GM21390 (cell line): ENCODE measurements around the gene SH3RF3.

Experiments used
- ATAC-seq: cut with Tn5 transposase; IDR thresholded peaks from one replicate; pipeline ENCODE4 v1.9.1; 2021; ENCODE audit not compliant: unreplicated experiment

Gene SH3RF3

DNA sequence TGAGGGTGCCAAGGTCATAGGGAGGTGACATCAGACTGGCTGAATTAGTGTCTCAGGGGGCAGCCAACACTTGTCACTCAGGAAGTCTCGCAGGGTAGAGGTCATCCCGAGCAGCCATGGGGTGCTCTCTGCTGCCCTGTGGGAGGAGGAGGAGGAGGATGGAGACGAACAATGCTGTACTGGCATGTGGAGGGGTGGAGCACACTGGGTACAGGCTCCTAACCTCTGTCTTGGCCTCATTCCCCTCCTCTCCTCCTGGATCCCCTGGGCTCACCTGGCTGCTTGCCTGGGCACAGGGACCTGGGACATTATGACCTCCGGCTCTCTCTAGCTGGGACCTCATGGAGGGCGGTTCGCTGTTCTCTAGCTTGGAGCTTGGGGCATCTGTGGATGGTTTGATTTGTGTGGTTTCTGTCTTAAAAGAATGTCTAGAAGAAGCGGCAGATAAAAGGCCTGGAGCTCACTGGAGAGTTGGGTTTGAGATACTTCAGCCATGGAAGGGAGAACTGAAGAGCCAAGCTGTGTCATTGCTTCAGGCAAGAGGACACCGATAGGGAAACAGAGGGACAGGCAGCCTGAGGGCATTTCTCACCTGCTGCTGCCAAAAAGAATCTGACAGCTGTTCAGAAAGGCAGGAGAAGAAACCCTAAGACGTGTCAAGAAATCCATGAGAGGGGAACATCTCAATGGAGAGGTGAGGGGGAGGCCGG lies 351.6 kb downstream of the SH3RF3 start:
- no peak for ATAC-seq

DNA sequence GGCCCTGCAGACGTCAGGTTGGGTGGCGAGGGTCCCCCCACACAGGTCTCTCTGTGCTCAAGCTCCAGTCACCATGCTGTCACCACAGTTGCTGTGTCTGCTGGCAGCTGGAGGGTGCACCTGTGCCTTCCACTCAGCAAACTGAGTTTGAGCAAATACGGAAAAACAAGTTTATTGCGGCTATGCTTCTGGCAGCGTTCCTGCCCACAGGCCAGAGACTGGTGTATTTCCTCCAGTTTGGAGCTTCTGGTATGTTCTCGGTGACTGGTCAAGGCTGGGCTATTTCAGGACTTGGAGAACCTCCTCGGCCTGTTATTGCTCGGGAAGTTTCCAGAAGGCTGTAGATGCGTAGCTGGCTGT lies 352.2 kb downstream of the SH3RF3 start:
- no peak for ATAC-seq

DNA sequence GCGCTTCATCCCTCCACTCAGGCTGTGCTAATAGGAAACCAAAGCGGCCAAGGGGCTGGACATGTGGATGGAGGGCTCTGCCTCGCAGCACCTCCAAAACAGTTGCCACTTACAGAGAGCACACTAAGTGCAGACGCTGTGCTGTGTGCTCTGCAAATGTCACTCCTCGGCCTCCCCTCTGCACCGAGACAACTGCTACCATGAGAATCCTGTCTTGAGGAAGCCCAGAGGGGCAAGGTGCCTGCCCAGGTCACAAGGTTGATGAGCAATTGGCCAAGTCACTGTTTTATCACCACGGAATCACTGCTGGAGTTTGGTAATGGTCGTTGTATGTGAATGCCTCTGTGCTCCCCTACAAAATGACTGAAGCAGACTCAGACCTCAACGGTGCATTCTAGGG lies 352.6 kb downstream of the SH3RF3 start:
- ATAC-seq = no peak

DNA sequence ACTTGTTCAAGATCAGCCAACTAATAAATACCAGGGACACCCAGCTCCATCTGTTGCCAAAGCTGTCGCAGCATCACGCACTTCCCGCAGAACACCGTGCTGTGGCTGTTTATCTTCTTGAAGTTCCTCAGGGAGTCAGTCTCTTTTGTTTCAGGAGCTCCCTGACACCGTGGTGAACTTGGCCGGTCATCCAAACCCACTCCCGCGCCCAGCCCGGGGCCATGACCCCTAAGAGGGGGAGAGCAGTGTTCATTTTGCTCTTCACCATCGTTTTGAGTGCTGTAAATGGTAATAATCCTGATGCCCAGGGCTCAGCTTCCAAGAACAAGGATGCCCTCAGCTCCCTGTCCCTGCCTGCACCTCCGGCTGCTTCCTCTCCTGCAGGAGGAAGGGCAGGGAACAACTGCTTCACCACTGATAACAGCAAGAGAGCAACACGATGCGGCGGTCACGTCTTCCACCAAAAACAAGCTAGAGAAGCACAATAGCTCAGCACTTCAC lies 353.4 kb downstream of the SH3RF3 start:
- ATAC-seq = no peak

DNA sequence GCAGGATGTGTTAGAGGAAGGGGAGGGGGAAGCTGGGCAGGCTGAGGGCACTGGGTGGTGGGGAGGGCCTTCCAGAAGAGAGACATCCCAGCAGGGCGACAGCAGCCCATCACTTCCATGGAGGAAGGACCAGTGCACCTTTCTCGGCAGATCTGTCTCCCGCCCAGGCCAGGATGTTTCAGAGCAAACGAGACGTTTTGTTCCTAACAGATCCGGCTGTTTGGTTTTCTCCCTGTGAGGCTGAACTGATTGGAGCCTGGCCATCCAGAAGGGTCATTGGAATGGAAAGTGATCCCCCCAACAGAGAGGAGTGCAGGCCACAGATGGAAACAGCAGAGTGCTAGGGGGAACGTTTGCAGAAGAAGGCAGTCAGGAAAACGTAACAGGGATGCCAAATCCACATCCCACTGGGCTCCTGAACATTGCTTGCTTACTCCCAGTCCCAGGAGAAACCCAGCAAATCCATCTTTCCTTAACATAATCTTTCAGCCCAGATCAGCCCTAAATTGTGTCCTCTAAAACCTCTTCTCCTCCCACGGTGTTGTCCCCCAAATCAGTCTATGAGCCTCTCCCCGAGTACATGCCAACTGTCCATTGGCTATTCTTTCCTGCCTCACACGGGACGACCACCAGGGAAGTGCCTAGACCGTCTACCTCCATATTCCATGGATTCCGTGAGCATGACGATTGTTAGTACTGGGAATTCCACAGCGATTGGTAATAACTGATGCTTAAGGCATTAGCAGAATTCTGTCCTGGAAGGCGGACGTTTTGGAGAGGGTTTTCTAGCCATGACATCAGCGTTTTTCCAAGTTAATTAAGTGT lies 357.9 kb downstream of the SH3RF3 start:
- no peak for ATAC-seq

DNA sequence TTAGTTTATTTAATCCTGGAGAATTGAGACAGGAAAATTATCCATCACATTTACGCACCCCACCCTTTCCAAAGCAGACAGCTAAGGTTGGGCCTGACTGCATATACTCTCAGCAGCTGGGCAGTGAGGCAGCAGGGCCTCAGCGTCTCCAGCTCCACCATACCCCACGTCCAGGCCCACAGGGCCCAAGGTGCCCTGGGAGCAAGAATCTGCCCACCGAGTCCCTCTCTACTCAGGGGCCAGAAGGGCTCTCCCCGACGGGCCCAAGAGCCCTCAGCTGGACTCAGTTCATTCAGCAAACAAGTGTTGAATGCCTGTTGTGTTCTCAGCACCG lies 358.5 kb downstream of the SH3RF3 start:
- no peak for ATAC-seq

DNA sequence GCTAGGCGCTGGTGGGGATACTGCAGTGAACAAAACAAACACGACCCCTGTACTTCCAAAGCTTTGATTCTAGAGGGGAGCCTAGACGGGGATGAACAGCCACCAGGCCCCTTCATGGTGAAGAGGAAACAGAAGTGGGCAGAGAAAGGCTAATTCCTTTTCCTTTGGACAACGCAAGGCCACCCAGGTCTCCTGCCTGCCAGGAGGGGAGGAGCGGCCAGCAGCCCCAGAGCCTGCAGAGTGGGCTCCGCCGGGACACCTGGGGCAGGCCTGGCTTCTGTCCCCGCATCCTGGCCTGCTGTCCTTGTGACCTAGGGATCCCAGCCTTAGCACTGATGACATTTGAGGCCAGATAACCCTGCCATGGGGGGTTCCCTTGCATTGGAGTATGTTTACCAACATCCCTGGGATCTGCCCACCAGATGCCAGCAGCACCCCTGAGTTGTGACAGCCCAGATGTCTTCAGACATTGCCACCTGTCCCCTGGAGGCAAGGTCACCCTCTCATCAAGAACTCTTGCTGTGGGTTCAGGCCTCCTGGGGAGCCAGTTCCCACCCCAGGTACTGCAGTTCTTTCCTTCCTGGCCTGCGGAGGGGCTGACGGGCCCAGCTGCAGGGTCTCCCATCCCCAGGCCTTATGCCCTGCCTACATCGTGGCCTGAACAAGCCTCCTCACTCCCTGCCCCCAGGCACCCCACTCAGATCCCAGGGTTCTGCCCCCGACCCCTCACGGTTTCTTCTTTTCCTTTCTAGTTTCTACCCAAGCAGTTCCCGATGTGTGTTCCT lies 359.1 kb downstream of the SH3RF3 start:
- ATAC-seq = no peak

DNA sequence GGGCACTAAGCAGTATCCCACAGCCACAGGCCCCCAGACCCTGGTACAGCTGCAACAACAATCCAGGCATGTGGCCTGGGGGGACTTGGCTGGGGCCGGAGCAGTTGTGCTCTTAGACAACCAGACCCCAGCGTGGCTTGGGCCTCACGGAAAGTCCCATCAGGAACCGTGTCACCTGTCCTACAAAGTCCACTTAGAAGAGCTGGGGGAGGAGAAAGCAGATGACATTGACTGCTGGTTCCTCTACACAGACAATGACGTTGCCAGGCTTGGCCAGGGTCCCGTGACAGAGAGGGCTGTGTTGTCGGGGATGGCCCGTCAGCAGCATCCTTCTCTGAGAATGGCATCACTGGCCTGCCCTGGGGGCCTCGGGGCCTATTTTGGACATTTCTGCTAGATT lies 360.3 kb downstream of the SH3RF3 start:
- no peak for ATAC-seq

DNA sequence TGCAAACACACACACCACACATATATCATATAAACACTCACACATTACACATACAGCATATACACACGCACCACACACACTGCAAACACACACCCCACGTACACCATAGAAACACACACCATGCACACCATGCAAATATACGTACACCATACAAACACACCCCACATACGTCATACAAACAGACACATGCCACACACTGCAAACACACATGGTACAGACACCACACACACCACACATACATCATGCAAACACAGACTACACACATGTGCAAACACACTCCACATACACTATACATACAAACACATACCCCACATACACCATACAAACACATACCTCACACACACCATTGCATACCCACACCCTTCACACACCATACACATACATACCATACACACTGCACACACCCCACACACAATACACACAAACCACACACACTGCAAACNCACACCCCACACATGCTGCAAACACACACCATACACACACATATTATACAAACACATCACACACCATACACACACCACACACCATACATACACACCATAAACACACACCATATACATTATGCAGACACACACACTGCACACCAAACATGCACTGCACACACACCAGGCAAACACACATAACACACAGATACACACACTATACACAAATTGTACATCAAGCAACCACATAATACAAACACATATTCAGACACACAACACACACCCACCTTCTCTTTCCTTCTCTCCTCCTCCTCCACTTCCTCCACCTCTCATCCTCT lies 364.4 kb downstream of the SH3RF3 start:
- ATAC-seq = no peak

DNA sequence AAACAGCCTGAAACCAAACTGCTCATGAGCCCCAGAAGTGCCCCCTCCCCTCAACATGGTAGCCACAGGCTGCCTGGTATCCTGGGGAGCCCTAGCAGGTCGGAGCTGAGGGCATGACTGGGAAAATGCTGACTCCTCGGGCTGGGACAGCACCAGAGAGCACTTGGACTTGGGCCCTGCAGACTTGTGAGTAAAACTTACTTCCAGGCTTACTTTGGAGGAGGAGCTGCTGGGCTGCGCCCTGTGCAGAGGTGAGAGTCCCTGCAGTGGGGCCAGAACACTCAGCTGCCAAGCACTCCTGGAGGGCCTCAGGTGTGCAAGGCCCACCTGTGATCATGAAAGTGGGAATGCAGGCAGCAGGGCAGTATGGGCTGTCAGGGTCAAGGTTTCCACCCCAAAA lies 365.3 kb downstream of the SH3RF3 start:
- ATAC-seq = no peak

DNA sequence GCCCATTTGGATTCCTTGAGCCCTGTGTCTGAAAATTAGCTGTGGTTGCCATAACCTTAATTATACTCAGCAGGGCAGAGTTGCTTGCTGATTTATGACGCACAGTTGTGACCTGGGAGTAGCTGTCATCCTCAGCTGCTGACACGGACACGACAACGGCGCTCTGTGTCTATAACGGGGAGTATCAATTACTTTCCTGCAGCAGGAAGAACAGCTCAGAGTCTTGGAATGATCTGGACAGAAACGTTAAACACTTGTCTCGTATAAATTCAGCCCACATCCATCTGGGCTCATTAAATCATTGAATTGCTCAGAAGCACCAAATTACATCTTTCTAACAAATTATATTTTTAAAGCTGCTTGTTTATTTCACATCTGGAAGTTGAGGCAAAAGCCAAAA lies 368.5 kb downstream of the SH3RF3 start:
- ATAC-seq = no peak

DNA sequence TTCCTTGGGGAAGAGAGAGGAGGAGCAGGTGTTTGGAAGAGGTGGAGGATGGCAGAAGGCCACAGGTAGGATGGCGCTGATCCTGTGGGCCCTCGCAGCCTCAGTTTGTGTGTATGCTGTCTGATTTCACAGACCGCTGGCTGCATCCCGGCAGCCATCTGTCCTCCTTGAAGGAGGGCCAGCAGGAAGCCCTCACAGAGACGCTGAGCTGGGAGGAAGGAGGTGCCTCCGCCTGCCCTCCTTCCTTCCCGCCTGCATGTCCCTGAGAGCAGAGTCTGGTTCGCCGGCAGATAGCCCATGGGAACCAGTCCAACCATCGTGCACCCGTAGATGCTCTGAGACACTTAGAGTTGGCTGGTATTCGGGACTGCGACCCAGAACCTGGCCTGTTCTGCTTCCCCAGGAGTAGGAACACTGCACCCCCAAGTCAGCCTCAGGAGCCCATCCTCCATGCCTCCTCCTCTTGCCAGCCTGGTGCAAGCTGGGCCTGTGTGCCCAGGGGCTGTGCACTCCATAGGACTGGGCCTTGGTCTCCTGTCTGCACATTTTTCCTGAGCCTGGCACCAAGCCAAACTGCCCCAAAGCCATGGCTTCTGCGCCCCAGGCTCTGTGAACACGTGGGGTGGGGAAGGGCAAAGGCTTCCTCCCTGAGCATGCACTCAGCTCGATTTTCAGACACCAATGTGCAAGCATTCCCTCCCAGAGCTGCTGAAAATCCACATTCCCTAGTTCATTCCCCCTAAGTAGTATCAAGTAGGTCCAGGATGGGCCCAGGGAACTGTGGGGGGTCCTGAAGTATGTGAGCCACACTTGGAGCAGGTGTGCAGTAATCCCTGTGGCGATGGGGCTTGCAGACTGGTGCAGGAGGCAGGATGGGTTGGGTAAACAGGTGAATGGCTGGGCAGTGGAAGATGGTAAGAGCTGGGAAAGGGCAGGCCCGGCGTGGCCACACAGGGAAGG lies 369.2 kb downstream of the SH3RF3 start:
- no peak for ATAC-seq

DNA sequence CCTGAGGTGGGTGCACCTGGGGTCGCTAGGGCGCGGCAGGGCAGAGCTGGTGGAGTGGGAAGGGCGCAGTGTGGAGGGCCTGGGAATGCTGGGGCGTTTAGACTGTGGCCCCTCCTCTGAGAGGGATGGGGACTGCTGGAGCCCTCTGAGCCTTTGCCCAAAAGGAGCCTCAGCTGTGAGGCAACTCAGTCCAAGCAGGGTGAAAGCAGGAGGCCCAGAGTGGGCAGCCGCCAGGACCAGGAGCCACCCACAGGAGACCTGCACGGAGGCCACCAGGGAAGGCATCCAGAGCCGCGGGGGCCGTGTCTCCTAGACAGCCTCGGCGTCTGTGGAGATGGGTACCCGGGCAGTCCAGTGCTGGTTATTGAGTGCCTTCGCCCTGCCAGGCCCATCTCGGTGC lies 369.9 kb downstream of the SH3RF3 start:
- no peak for ATAC-seq

DNA sequence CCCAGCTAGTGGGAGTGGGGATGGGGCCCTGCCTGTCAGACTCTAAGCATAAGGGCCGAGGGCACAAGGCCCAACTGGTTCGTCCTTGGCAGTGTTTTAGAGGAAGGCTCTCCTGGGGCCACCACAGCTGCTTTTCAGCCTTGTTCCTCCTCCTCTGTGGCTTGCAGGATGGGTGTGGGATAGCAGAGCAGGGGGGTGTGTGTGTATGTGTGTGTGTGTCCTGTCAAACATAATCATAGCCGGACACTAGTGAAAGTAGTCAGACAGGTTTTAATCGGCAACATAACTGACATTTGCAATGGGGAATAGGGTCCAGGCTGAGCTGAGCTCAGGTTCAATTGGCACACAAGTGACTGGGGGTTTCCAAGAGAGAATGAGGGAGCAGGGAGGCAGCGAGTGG lies 370.6 kb downstream of the SH3RF3 start:
- no peak for ATAC-seq

DNA sequence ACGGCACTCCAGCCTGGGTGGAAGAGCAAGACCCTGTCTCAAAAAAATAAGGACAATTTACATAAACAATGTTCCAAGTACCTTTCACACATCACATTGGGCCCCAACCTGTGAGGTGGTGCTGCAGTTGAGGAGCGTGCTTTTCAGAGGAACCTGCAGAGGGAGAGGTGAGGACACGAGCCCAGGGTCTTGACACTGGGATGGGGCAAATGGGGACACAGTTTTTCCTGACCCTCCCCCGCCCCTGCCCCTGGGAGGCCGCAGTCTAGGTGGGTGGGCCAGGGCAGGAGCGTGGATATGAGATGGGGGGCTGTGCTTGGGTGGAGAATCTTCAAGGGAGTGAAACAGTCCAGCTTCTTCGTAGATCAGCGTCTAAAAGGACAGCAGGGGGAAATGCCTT lies 371.9 kb downstream of the SH3RF3 start:
- ATAC-seq = no peak

DNA sequence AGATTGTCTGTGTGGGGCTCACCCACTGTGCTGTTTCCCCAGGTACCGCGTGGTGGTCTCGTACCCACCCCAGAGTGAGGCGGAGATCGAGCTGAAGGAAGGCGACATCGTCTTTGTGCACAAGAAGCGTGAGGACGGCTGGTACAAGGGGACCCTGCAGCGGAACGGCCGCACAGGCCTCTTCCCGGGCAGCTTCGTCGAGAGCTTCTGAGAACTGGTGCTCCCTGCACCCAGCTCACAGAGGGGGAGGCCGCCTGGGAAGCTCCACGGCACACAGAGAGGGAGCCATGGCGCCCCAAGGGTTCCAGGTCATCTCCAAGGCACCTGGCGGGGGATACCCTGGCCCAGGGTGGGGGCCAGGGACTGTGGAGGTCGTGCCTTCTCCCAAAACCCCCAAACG lies 372.5 kb downstream of the SH3RF3 start:
- no peak for ATAC-seq

DNA sequence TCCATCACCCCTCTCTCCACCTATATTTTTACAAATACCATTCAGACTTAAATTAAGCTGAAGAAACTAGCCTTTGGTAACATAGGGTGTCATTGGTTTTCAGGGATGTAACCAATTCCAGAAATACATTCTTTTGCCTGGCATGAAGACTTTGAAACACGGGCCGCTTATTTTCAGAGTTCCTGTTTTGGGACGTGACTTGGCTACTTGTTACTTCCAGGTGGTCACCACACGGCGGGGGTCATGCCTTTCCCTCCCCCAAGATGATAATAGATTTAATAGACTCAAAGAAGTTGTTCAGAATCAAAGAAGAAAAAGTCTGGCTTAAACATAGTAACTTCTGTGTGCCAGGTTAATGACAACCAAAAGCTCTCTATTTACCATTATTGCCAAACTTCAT lies 374.2 kb downstream of the SH3RF3 start:
- no peak for ATAC-seq

DNA sequence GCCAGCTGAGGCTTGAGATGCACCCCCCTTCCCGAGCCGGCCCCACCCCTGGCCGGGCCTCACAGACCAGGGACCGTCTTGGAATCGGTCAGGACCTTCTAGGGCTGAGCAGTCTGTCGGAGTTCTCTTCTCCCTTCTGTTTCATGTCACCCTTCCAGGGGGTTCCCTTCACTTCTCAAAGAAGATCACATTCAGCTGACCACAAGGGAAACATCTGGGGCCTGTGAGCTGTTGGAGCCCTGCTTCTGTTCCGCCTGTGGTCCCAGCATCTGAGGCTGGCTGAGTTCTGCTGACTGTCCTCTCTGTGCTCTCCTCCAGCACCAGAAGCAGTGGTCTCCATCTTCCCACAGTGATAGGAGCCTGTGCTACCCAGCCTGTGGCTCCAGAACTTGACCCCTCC lies 378.2 kb downstream of the SH3RF3 start:
- ATAC-seq = no peak

DNA sequence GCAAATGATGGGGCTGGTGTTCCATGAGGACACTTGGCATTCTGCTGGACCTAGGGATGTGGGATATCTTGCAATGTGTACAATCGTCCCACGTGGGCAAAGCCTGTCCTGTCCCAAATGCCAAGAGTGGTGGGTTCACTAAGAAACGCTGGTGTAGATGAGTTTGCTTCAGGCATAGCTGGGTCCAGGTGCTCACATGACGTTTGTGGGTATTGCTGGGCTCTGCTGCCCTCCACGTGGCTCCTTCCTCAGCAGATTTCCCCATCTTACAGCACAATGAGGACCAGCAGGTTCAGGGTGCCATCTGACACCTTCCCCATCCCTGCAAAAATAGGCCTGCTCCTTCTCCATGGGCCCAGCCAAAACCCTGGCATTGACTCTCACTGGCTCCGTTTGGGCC lies 378.8 kb downstream of the SH3RF3 start:
- no peak for ATAC-seq

DNA sequence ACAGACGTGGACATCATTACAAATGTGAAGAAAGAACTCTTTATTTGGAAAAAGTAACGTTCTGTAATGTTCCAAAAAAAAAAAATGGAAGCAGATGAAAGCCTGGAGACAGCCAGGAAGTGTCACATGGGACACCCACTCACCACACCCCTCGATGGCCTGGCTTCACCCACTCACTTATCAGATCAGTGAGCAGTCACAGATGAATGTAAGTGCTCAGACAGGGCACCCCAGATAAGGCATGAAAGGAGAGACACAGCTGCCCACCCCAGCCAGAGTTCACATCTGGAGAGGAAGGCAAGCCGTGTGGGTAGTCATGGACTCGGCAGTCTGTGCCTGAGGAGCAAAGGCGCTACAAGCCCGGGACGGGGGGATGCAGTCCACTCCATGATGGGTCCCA lies 379.6 kb downstream of the SH3RF3 start:
- ATAC-seq = no peak
